Middle frontal gyrus (tissue), 1 donor: ENCODE measurements around the gene SYNE2.

Experiments used
- DNase-seq: peaks from one replicate; pipeline ENCODE4 v3.0.0-alpha.2; 2015; ENCODE audit warnings: low spot score; ENCODE audit errors: extremely low spot score

Gene SYNE2

GRCh38 chr14:63908667-63909264 lies 56.0 kb downstream of the SYNE2 start:
- DNase-seq = no peak

- DNase-seq = no peak
Measured at GRCh38 chr14:63909984-63910383, 57.2 kb downstream of the SYNE2 start.

GRCh38 chr14:63910583-63911363 lies 58.0 kb downstream of the SYNE2 start:
- no peak for DNase-seq

- no peak for DNase-seq
Measured at GRCh38 chr14:63911404-63911803, 58.6 kb downstream of the SYNE2 start.

- no peak for DNase-seq
Measured at GRCh38 chr14:63912286-63912685, 59.5 kb downstream of the SYNE2 start.

GRCh38 chr14:63918411-63918810 lies 65.6 kb downstream of the SYNE2 start:
- no peak for DNase-seq

GRCh38 chr14:63922696-63923421 lies 70.1 kb downstream of the SYNE2 start:
- DNase-seq = no peak

- no peak for DNase-seq
Measured at GRCh38 chr14:63923422-63923752, 70.6 kb downstream of the SYNE2 start.

GRCh38 chr14:63924375-63924774 lies 71.6 kb downstream of the SYNE2 start:
- DNase-seq = no peak

- DNase-seq = no peak
Measured at GRCh38 chr14:63926641-63927040, 73.8 kb downstream of the SYNE2 start.

GRCh38 chr14:63928744-63929174 lies 76.0 kb downstream of the SYNE2 start:
- no peak for DNase-seq

- no peak for DNase-seq
Measured at GRCh38 chr14:63933110-63933509, 80.3 kb downstream of the SYNE2 start.

GRCh38 chr14:63933711-63934110 lies 80.9 kb downstream of the SYNE2 start:
- no peak for DNase-seq

- DNase-seq = no peak
Measured at GRCh38 chr14:63938198-63939005, 85.6 kb downstream of the SYNE2 start.

GRCh38 chr14:63939006-63939270 lies 86.1 kb downstream of the SYNE2 start:
- no peak for DNase-seq

- no peak for DNase-seq
Measured at GRCh38 chr14:63940387-63940786, 87.6 kb downstream of the SYNE2 start.

- DNase-seq = no peak
Measured at GRCh38 chr14:63941023-63941422, 88.2 kb downstream of the SYNE2 start.

- no peak for DNase-seq
Measured at GRCh38 chr14:63949696-63950095, 96.9 kb downstream of the SYNE2 start.

- no peak for DNase-seq
Measured at GRCh38 chr14:63951021-63951420, 98.2 kb downstream of the SYNE2 start.

- no peak for DNase-seq
Measured at GRCh38 chr14:63951429-63951828, 98.6 kb downstream of the SYNE2 start.

- no peak for DNase-seq
Measured at GRCh38 chr14:63952053-63952932, 99.5 kb downstream of the SYNE2 start.
